Hypothalamus (tissue), 51 donors: ENCODE data around the gene C1orf141.
"Not testable (repeated sequence)": the region's sequence is repeated elsewhere in the genome, so short reads cannot be mapped to it uniquely, and the experiment has no call there.

Experiments used
- DNase-seq, 51 donors: peaks; one replicate each; lab custom pipeline; 2025; lab: John Stamatoyannopoulos, UW

C1orf141 gene

DNA sequence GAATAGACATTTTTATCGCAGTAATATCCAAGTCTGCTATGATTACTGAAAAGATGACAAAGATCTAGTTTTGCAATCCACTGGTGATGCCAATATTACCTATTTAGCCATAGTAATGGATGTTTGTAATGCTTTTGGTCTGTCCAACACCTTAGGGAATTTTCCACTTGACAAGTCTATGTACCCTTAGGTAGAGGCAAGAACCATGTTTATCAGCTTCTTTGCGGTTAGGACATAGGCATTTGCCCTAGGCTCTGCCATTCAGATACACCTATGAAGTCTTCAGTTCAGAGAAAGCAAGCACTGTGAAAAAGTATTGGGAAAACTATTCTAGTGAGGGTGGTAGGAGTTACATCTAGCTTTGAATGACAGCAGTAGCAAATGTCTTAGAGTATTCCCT lies 40.6 kb downstream of the C1orf141 start:
- no peak for DNase-seq

DNA sequence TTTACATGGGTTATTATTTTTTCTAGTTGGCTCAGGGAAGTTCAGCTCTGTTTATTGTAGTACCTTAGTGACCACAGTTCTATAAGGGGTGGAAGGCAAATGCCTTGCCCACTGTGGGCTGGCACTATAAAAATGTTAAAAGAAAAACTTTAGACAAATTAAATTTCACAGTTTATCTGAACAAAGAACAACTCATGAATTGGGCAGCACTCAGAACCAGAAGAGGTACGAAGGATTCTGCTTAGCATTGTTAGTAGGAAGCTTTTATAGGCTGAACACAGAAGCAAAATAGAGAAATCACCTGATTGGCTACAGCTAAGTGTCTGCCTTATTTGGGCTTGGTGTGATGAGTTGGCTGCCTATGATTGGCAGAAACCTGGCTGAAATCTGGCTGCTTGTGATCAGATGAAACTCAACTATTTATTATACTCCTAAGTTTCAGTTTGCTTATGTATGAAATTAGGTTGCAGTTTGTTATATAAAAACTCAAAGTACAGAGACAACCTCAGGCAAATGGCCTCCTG lies 45.0 kb downstream of the C1orf141 start:
- no peak for DNase-seq

DNA sequence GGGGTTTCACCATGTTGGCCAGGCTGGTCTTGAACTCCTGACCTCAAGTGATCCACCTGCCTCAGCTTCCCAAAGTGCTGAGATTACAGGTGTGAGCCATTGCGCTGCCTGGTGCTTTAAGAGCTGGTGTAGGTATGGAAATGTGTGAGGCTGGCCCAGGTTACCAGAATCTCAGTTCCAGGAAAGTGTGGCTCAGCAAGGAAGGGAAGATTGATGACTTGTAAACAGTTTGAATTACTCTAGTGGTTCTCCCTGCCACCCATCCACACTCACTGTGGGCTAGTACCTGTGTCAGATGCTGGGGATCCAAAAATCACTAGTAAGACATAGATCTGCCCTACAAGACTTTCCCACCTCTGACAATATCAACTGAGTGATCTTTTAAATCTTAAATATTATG lies 46.3 kb downstream of the C1orf141 start:
- DNase-seq: no peak

GRCh38 chr1:67085326-67085725 lies 49.4 kb downstream of the C1orf141 start:
- peak in 1 of 51 donors; percentile 3 for DNase-seq

- DNase-seq: no peak
Observed at GRCh38 chr1:67084765-67085318, 49.9 kb downstream of the C1orf141 start.

DNA sequence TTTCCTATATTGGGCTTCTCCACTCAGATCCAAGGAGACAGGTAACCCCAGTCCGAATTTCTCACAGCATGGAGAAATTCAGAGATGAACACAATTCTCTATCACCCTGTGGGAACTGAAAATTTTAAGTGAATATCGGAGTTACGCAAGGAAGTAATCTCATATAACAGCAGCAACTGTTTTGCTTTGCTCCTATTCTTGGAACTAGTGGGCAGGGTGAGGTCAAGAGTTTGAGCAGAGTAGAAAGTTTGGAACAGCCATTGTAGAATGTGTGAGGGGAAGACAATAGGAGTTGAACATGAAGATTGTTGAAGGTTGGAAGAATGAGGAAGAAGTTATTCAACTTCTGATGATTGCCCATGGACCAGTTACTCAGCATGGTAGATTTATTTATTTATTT lies 56.5 kb downstream of the C1orf141 start:
- no peak for DNase-seq

DNA sequence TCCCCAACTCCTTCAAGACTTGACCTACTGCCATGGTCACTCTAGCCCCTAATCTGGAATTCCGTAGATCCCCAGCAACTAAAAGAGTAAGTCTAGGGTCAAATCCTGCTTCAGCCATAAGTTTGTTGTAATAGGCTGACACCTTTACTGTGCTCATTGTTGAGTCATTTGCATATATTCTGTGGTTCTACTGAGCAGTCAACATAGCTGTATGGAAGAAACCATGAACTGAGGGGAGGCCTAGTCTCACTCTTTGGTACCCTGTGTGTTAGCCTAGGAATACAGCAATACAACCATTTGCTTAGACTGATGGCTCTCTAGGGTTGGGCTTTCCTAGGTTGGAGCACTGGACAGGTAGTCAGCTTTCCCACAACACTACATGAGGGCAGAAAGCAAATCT lies 57.2 kb downstream of the C1orf141 start:
- DNase-seq: no peak

- DNase-seq: no peak
Observed at GRCh38 chr1:67072749-67073148, 62.0 kb downstream of the C1orf141 start.

DNA sequence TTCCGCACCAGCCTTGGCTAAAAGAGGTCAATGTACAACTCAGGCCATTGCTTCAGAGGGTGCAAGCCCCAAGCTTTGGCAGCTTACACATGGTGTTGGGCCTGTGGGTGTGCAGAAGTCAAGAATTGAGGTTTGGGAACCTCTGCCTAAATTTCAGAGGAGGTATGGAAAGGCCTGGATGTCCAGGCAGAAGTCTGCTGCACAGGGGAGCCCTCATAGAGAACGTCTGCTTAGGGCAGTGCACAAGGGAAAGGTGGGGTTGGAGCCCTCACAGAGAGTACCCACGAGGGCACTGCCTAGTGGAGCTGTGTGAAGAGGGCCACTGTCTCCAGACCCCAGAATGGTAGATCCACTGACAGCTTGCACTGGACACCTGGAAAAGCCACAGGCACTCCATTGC lies 67.1 kb downstream of the C1orf141 start:
- not testable (repeated sequence) for DNase-seq

GRCh38 chr1:67062412-67062811 lies 72.4 kb downstream of the C1orf141 start:
- DNase-seq: no peak

GRCh38 chr1:67061266-67061665 lies 73.5 kb downstream of the C1orf141 start:
- DNase-seq: no peak

DNA sequence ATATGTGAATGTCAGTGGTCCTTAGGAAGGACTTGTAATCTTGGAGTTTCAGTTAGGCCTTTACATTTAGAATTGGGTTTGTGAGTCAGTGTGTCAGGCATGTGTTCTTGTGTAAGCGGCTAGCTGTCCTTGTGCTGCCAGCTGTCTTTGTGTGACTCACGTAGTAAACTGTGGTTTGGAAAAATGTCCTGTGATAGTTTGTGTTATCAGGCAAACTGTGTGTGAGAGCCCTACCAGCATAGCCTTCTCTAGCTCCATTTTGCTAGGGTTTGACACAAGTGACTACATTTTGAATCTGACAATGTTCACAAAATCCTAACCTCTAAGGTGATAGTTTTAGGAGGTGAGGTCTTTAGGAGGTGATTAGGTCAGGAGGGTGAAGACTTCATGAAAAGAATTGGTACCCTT lies 74.0 kb downstream of the C1orf141 start:
- DNase-seq: no peak

DNA sequence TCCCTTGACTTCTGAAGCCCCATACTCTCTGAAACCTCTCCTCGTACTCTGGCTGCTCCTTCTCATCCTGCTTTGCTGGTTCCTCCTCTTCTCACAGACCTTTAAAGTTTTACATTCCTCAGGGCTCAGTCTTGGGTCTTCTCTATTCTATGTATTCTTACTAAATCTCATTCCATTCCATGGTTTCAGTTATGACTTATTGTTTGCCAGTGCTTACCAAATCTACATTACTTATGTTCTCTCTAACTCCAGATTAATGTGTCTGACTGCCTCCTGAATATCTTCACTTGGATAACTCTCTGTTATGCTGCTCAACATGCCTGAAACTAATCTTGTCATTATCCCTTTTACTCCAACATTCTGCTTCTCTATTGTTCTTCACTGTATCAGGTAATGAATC lies 75.4 kb downstream of the C1orf141 start:
- no peak for DNase-seq

GRCh38 chr1:67058761-67059160 lies 76.0 kb downstream of the C1orf141 start:
- DNase-seq: no peak

DNA sequence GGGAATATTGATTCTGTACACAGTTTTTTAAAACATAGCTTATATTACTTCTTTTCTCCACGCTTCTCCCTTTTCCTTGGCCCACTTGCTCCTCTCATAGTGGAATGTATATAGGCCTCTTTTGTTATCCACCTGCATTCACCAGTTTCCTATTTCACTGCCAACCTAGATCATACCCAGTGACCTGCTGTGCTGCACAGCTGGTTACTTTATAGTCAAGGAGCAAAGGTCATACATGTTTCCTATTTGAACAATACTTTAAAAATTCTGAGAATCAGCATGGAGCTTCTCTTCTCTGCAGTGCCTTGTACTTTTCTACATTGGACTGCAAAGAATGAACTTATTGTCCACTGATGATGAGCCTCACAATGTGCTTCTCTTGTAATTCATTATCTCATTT lies 76.5 kb downstream of the C1orf141 start:
- DNase-seq: no peak

DNA sequence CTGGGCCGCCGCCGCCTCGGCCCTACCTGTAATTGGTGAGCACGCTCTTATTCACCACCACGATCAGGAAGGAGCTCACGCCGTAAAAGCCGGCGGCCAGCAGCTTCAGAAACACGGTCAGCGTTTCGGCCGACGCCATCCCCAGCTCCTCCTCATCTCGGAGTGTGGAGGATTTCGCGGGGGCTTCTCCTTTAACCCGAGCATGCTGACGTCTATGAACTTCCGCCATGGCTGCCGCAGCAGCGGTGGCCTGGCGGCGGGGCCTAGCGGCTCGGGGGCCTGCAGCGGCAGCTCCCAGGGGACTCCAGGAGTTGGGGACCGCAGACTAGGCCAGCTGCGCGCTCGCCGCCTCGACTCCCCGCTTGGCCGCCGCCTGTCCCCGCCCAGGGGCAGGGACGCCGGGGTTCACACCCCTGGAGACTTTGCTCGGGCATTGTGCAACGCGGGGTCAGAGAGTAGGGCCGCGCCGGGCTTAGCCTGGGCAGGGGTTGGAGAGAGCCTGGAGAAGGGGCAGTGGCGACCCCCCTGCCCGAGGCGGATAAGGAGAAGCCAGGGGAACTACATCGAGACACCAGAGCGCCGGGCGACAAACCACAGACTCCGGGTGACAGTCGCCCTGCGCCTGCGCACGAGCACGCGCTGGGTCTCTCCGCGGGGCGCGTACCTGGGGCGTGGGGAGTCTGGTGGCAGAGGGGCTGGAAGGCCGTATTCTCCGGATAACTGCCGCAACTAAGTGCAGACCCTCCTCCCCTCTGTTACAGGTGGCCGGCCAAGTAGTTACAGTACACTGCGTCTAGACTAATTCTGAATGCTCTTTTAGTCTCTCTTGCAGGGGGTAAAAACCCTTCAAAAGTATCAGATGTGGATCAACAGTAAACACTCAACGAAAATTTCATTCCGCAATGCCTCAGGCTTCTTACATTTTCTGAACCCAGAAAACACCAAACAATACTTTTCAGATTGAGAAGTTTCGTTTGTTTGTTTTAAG lies 80.7 kb downstream of the C1orf141 start, which contains the start of gene SLC35D1:
Gene SLC35D1 (minus strand): TSS at position 364 of the 988 bp plus-strand sequence. CDS start 135 bp downstream, at position 229.
- peak; percentile 22 to 92 (median 77) for DNase-seq

- peak in 28 of 51 donors; percentile 32 to 82 (median 66) for DNase-seq
Observed at GRCh38 chr1:67053535-67053784, 81.3 kb downstream of the C1orf141 start.

GRCh38 chr1:67052741-67053534 lies 81.8 kb downstream of the C1orf141 start:
- DNase-seq: peak in 37 of 51 donors; percentile 4 to 68 (median 26)

DNA sequence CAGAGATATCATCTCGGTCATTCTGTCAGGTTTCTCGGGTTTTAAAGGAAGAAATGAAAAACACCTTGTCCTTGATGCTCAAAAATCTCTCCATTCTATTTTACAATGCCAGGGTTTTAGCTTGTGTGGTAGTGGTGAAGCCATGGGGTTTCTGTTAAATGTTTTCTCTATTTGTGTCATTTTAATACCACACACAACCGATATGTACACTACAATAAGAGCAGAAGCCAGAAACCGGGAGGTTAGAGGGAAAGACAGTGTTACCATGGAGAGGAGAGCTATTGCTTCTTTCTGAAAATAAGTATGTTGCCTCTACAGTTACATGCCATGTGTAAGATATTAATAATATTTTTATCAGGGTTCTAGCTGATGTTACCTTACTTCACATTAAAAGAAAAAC lies 83.6 kb downstream of the C1orf141 start:
- DNase-seq: no peak

GRCh38 chr1:67044631-67045270 lies 90.0 kb downstream of the C1orf141 start:
- DNase-seq: no peak

DNA sequence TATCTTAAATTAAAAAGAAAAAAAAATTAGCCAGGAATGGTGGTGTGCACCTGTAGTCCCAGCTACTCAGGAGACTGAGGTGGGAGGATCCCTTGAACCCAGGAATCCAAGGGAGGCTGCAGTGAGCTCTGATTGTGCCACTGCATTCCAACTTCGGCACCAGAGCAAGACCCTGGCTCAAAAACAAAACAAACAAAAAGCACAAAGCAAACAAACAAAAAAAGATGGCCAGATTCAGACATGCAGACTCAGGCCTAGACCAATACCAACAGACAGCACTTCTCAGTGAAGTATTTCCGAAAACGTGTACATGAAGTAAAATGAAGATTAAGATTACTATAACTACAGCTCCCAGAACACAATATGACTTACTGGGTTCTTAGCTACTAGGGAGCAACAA lies 91.4 kb downstream of the C1orf141 start:
- DNase-seq: no peak
